Esophagus mucosa (tissue), 1 donor: Measurements from ENCODE around the gene SELENBP1. TPM values are rescaled to one million over a fixed set of nuclear protein-coding genes. Genes with fewer than 3 reads are reported as not detected.
"Not testable (repeated sequence)": the region's sequence is repeated elsewhere in the genome, so short reads cannot be mapped to it uniquely, and the experiment has no call there.

ENCODE experiments used
- ATAC-seq: fragments of 200-7000 bp; cut with Tn5 transposase; one replicate; pipeline ENCODE4 v1.9.1; 2020
- total RNA-seq: library from RNA; stranded (reverse); gene quantifications from one replicate; pipeline ENCODE4 v1.2.4, GENCODE V29; 2023
- donor health status: DM: yes; HTN: yes; CAD: no.

Gene SELENBP1
- total RNA-seq, 1 donor from 2014 or later, result 14.0 TPM

DNA sequence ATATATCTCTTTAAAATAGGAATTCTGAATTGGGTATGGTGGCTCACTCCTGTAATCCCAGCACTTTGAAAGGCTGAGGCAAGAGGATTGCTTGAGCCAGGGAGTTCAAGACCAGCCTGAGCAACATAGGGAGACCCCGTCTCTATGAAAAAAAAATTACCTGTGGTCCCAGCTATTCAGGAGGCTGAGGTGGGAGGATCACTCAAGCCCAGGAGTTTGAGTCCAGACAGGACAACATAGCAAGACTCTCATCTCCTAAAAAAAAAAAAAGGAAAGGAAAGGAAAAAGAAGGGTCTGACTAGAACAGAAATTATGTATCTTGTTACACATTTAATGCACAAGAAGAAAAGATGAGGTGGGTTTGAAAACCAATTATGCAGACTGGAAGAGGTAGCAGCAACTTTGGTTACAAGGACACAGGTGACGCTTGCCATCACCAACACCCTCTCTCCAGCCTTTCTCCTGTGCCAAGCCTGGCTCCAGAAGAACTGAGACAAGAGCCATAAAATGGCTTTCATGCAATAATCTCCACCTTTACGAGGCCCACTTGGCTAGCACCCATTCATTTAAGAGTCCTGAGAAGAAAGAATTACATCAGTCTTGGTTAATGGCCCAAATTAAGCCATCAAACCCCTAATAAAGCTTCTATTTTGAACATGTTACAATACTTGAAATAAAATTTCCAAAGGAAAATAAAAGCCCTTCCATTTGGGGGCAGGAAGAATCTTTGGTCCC, 4.8 kb upstream of the SELENBP1 start:
- no peak for ATAC-seq

DNA sequence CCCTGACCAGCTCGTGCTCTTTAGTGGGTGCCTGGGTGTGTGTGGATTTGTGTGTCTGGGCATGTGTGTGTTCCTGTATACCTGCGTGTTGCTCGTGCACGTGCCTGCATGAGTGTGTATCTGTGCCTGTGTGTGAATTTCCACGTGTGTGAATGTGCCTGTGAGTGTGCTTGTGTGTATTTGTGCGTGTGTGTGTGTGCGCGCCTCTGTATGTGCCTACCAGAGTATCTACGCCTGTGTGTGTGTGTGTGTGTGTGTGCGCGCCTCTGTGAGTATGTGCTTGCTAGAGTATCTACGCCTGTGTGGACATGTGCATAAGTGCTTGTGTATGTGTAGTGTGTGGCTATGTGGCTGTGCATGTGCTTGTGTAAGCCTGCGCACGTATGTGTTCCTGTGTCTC, 691 bp upstream of the SELENBP1 start:
- no peak for ATAC-seq

DNA sequence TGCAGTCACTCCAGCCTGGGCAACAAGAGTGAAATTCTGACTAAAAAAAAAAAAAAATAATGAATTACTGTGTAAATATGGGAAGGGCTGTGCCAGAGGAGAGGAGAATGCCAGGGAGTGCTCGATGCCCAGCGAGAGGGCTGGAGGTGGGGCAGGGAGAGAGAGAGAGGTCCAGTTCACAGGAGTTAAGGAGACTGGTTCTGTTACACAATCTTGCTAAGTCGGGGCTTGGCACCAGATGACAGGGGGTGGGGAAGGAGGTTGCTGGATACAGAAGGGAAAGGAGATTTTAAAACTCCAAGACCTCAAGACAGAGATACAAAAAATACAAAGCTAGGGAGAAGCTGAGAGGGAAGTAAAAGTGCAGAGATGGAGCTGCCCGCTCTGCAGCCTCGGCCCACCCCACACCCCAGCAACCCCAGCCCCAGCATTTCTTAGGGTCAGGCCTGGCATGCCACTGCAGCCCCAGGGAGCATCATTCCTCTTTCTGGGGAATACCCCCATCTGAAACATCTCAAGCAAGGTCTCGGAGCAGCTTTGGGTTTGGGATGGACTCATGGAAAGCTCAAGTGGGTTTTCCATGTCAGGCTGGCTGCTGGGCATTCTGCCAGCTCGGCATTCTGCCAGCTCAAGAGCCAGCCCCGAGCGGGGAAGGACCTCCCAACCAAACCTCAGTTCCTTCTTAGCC, 991 bp downstream of the SELENBP1 start:
- ATAC-seq, result peak; percentile 35

DNA sequence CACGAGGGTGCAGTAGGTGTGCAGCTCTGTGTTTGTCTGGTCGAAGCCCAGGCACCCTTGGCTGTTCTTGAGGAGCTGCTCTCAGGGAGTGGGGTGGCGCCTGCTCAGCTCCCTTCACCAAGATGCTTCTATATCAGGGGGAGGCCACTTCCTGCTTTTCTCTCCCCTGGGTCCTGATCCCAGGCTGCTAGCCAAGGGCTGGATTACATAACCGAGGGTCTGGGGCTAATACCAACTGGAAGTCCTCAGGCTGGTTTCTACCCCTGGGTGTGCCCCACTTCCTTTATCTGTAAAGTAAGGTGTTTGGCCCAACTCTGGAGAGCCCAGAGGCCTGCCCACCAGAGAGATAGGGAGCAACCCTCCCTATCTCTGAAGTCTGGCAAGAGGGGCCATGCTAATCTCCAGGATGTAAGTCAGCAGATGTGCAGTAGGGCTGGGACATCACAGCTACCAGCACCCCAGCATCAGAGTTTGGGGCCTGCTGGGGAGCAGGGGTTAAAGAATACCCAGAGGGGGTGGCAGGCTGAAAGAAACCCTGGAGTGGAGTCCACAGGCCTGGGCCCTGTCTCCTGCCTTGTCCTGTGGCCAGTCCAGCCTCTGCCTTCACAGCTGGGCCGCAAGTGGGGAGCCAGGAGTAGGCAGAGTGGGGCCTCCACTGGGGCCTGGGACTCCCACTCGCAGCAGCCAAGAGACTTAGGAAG, 2.1 kb downstream of the SELENBP1 start:
- no peak for ATAC-seq

DNA sequence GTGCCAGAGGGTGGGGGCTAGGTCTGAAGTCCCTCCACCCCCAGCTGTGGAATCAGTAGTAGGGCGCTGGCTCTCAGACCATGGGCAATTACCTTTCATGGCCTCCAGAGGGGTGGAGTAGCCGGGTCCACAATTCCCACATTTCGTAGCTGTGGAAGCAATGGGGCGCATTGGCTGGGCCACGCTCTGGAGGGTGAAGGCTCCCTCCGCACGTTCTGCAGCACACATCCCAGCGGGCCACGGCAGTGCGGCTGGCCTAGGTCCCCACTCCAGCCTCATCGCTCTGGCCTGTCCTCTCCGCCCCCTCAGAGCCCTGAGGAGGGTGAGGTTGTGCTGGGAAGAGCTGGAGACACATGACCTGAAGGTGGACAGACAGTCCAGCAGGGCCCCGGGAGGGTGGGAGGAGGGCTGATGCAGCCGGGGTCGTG, 2.9 kb downstream of the SELENBP1 start:
- ATAC-seq, result no peak

DNA sequence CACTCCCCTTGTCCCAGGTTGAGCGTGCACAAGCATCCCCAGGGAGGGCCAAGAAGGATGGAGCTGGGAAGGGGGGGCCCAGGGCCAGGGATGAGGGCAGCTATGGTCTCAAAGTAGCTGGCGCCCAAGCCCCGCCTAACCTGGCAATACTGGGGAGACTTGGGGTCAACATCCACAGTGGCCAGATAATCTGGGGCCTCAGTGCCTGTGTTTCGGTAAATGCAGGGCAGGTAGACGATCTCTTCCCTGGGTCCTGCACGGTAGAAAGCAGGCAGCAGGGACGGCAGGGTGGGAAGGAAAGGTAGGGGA, 3.2 kb downstream of the SELENBP1 start:
- ATAC-seq, result no peak

DNA sequence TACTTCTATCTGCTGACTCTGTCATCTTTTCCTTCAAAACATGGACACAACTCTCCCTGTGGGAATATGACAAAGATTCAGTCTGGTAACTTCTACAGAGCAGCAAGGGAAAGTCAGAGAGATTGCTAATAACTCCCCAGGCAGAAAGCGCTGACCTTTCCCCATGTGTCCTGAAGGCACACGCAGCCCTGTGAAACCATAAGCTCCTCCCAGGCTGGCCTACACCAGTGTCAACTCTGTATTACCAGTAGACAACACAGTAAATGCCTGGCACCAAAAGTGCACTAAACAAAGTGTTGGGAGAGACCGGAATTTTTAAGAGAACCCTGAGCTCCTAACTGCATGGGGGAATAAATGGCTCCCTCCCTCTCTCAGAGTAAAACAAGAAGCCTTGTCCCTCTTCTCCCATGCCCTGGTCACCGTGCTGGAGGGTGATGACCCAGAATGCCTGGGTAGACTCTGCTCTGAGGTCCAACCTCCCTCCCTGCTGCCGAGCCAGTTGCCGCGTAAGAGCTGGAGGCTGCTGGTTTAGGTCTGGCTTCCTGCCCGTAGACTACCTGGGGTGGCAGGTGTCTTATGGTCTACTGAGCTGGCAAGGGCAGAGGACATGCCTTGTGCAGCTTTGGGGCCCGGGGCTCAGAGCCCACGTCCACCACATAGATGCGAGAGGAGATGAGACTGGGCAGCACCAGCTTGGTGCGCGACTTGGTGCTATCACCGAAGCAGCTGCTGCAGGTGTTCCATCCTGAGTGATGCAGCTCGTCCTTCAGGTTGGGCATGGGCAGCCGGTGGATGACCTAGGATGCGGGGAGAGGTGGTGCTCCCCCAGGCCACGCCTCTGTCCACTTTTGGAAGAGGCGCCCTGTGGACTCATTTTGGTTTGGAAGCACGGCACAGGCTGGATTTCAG, 3.9 kb downstream of the SELENBP1 start:
- no peak for ATAC-seq

DNA sequence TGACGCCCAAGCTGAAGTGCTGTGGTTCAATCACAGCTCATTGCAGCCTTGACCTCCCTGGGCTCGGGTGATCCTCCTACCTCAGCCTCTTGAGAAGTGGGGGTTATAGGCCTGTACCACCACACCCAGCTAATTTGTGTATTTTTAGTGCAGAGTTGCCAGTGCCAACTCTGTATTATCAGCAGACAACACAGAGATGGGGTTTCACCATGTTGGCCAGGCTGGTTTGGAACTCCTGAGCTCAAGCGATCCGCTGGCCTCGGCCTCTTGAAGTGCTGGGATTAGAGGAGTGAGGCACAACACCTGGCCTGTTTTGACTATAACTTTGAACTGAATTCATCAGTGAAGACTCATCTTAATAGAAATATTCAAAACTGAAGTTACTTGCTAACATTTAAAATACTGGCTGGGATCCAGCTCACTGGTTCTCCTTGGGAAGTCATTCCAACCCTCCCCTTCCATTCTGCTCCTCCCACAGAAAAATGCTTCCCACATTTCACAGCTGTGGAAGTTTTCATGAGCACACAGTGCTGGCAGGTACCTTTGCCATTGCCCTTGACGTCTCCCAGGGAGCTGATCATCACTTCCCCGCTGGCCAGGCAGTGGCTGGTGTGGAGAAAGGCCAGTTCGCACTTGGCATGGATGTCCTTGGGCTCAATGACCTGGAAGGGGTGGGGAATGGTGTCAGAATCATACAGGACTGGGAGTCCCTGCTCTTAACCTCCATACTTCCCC, 4.7 kb downstream of the SELENBP1 start:
- no peak for ATAC-seq

DNA sequence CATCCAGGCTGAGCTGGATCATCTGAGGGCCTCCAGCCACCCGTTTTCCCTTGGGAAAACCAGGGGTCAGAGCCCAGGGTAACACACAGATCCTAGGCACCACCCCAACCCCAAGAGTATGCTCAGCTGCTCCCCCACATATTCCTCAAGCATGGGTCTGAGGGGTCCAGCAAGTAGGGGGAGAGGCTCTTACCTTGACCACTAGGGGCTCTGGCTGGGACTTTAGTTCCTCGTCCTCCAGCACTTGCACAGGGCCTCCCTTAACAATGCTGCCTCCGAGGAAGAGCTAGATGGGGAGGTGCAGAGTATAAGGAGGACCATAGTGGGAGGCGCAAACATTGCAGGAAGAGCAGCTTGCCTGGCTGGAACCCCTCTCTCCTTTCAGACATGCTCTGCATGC, 7.5 kb downstream of the SELENBP1 start:
- no peak for ATAC-seq

DNA sequence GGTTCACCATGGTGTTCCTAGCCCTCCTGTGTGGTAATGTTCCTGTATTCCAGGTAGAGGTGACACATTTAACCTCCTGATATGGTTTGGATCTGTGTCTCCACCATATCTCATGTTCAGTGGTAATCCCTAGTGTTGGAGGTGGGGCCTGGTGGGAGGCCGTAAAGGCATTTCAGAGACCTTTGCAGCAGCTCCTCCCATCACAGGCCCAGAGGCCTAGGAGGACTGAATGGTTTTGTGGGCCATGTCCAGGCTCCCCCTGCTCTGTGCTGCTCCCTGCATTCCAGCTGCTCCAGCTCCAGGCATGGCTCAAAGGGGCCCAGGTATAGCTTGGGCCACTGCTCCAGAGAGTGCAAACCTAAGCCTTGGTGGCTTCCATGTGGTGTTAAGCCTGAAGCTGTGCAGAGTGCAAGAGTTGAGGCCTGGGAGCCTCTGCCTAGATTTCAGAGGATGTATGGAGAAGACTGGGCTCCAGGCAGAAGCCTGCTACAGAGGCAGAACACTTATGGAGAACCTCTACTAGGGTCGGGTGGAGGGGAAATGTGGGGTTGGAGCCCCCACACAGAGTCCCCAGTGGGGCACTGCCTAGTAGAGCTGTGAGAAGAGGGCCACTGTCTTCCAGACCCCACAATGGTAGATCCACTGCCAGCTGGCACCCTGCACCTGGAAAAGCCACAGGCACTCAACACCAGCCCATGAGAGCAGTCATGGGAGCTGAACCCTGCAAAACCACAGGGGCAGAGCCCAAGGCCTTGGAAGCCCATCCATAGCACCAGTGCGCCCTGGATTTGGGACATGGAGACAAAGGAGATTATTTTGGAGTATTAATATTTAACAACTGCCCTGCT, 10.0 kb downstream of the SELENBP1 start:
- ATAC-seq, result no peak

DNA sequence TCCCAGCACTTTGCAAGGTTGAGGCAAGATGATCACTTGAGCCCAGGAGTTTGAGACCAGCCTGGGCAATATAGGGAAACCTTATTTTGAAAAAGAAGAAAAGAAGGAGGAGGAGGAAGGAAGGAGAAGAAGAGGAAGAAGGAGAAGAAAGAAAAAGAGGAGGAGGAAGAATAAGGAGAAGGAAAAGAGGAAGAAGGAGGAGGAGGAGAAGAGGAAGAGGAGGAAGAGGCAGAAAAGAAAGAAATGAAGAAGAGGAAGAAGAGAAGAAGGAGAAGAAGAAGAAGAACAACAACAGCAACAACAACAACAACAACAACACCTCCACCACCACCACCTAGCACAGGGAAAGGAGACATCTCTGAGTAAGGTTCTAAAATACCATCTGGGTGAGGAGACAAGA, 10.6 kb downstream of the SELENBP1 start:
- ATAC-seq, result no peak

DNA sequence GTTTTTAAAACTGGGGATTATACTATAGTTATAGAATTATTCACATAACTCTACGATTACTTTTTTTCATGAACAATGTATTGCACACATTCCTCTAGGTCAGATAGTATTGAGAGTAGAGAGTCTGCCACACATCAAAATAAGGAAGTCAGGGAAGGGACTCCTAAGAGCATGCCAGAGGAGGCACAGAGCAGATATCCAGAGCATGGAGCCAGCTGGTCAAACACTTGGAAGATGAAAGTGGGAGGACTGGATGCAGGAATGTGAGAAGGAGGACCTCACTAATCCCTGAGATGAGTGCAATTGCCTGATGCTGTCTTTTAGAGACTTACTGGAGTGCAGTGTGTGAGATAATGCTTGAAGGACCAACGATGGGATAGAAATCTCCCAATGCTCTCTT, 15.8 kb downstream of the SELENBP1 start:
- no peak for ATAC-seq

DNA sequence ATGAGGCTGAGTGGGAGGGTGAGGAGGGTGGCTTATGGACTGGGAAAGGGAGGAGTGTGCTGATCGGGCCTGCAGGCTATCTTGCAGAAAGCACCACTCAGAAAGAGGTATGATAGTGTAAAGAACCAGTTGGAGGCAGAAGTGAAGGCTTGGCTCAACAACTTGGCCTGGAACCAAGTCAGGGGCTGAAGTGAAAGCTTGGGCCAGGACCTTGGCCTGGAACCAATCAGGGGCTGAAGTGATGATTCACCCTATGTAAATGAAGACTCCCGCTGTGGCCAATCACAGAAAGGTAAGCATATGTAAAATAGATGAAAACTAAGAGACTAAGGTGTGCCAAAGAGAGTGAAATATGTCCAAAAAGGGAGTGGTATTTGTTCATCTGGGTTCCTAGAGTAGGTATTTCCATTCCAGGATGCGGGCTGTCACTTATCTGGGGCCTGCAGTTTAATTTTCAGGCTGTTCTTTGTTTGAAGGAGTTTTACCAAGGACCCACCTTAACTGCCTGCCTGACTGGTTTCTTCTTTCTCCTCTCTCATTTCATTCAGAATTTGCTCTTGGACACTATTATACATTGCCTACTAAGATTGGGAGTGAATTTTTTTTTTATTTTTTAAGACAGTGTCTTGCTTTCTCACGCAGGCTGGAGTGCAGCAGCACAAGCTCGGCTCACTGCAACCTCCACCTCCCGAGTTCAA, 20.3 kb downstream of the SELENBP1 start:
- peak; percentile 19 for ATAC-seq

DNA sequence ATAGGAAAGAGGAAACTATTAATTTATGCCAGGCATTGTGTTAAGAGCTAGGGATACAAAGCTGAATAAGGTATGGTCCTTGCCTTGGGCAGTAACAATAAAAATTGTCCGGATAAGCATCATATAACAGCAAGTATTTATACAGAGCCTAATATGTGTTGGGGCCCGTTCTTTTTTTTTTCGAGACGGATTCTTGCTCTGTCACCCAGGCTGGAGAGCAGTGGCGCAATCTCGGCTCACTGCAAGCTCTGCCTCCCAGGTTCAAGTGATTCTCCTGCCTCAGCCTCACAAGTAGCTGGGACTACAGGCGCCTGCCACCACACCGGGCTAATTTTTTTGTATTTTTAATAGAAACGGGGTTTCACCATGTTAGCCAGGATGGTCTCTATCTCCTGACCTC, 22.2 kb downstream of the SELENBP1 start:
- not testable (repeated sequence) for ATAC-seq

DNA sequence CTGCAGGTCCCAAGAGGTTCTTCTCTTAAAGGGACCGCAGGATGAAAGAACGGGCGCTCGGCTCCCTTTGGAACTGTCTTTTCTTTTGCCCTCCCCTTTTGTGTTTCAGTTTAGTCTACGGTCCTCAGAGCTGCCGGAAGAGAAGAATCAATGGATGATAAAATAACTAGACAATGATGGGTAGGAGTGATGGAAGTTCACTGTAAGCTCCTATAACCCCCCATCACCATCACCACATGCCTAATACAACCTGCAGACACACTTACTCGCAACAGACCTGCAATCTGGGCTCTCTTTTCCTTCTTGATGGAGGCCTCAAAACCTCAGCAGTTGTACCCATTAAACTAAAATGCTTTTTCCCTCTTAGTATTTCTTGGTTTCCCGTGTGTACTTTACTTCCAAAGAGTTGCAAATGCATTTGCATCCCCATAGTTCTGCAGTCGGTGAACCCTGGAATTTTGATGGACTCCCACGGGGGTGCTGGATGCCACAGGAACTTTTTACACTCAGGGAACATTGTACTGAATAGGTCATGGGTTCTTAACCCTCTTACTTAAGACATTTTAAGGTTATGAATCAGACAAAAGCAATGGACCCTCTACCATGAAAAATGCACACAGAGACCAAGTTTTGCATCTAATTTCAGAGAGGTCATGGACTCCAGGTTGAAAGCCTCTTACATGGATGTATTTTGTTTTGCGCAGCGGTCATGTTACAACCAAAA, 24.8 kb downstream of the SELENBP1 start:
- no peak for ATAC-seq

DNA sequence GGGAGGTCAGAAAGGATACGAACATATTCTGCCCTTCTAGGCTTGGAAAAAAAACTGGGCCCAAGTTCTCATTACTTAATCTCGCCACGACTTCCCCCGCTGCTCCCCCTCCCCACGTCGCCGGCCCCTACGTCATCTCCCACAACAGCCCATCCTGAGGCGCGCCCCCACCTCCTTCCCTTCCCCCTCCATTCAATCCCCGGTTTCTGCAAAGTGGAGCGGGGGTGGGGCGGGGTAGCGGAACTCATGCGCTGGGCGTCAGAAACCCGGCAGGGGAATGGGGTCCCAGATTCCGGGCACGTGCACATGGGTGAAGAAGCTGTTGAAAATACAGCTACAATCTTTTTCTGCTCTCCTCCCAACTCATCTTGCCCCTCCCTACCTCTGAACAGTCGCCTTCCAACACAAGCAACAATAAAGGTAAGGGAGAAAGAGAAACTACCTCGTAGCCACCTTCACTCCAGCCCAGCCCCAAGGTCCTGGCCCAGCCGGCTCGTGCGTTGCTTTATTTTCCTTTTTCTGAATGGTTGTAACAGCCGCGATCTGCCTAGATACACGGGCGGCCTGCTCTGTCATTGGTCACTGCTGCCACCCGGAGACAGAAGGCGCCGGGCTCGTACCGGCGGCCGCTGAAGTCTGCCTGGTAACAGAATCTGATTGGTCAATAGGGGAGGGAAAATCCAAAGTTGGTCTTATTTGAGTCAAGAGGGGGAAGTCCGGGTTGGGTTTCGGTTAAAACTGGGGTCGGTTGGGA, 25.6 kb downstream of the SELENBP1 start, which contains the start of gene RFX5:
RFX5 (minus strand) TSS at position 484 of the 754 bp plus-strand sequence. CDS start 932 bp downstream, outside the sequence.
- peak; percentile 97 for ATAC-seq

DNA sequence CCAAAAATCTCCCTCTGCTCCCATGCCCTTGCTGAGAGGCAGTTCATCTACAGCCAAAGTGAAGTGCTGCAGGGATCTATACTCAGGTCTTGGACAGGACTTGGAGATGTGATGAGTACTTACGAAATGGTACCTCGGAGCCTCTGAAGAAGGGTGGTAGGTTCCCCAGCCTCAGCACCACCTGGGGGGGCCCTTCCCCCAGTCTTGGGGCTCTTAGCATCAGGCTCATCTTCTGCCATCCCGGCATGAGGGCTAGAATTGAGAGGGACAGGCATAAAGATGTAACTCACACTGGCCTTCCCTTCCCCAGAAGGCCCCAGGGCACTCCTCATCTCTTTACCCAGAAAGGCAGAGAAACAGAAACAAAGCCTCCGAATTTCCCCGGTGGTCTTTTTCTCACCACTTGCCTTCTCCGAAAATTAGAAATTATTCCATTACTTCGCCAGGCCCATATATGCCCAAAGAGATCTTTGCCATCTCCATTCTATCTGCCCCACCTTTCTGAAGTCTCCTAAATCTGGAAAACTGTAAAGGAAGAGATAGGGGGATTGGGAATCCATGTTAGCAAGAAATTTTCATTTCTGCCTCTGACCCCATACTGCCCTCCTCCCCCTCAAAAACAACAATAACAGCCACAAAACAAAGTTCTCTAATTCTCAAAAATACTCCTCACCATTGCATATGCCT, 26.3 kb downstream of the SELENBP1 start:
- no peak for ATAC-seq

DNA sequence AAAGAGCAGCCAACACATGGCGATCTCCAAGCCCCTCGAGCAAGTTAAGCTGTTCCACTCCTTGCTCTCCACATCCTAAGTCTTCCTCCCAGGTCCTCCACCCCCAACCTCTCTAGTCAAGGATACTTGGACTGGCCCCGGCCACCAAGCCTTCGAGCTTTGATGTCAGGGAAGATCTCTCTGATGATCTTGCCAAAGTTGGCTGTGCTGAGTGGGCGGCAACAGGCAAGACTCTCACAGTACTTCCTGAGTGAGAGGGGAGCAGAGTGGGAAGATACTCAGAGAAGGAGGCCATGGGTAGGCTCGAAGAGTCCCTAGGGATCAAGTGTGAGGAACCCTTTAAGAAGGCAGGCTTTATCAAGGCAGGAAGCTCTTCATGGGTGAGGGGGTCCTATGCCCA, 28.2 kb downstream of the SELENBP1 start:
- ATAC-seq, result no peak
